ENCODE data around the gene ISL1.

Gene ISL1

GRCh38 chr5:51380603-51381207, 2.5 kb upstream of the ISL1 start:
- POLR2A ChIA-PET, result no interaction called here
- Histone ChIP-seq H3K27ac (ENCODE audit: insufficient read depth in 1 of 2, low read depth in 1 of 2, low read length in 2 of 2, poor library complexity in 1 of 2, severe bottlenecking in 2 of 2) (no peak overlapping the region), H3K9me3 (ENCODE audit: control extremely low read depth in 1 of 5, control insufficient read depth in 4 of 5, insufficient read depth in 2 of 5, low read depth in 1 of 5, low read length in 4 of 5) (peaks cover 0 to 8% (median 3%) of the 10 kb centered on the region in 5 experiments), H3K4me3 (ENCODE audit: control insufficient read depth in 1 of 7, extremely low read depth in 1 of 7, insufficient read depth in 4 of 7, low read depth in 2 of 7, low read length in 6 of 7) (no peak overlapping the region), H3K27me3 (replicated peaks in 2 of 5; ENCODE audit: control insufficient read depth in 4 of 5, insufficient read depth in 5 of 5, low read length in 4 of 5) (peaks cover 33 to 100% (median 77%) of the 10 kb centered on the region in 5 experiments), H3K4me1 (ENCODE audit: control extremely low read depth in 1 of 4, control insufficient read depth in 4 of 4, insufficient read depth in 4 of 4, low read length in 3 of 4) (peaks cover 0 to 17% (median 8%) of the 10 kb centered on the region in 4 experiments), H3K36me3 (ENCODE audit: control insufficient read depth in 4 of 4, insufficient read depth in 4 of 4, low read length in 3 of 4) (no peaks in the 10 kb centered on the region)
- CTCF ChIA-PET, result no interaction called here
- peak; percentile 20 to 38 (median 27) for DNase-seq
- WGBS (ENCODE audit: insufficient coverage), result 0% methylated on average over 3 of the region's 7 CpGs

- H3K4me1 ChIP-seq (ENCODE audit: control extremely low read depth in 1 of 4, control insufficient read depth in 4 of 4, insufficient read depth in 4 of 4, low read length in 3 of 4), result peaks cover 0 to 17% (median 8%) of the 10 kb centered on the region in 4 experiments
- peaks cover 36 to 100% (median 75%) of the 10 kb centered on the region in 5 experiments for H3K27me3 ChIP-seq (replicated peaks in 2 of 5; ENCODE audit: control insufficient read depth in 4 of 5, insufficient read depth in 5 of 5, low read length in 4 of 5)
- no peak overlapping the region for H3K27ac ChIP-seq (ENCODE audit: insufficient read depth in 1 of 2, low read depth in 1 of 2, low read length in 2 of 2, poor library complexity in 1 of 2, severe bottlenecking in 2 of 2)
- no peak overlapping the region for H3K4me3 ChIP-seq (ENCODE audit: control insufficient read depth in 1 of 7, extremely low read depth in 1 of 7, insufficient read depth in 4 of 7, low read depth in 2 of 7, low read length in 6 of 7)
- CTCF ChIA-PET, result no interaction called here
- H3K9me3 ChIP-seq (ENCODE audit: control extremely low read depth in 1 of 5, control insufficient read depth in 4 of 5, insufficient read depth in 2 of 5, low read depth in 1 of 5, low read length in 4 of 5), result peaks cover 0 to 6% (median 3%) of the 10 kb centered on the region in 5 experiments
- H3K36me3 ChIP-seq (ENCODE audit: control insufficient read depth in 4 of 4, insufficient read depth in 4 of 4, low read length in 3 of 4), result no peaks in the 10 kb centered on the region
- WGBS (ENCODE audit: insufficient coverage), result 6% methylated on average over 11 of the region's 19 CpGs
- DNase-seq, result no peak
- POLR2A ChIA-PET, result no interaction called here
Observed at GRCh38 chr5:51381761-51382474, 1.3 kb upstream of the ISL1 start.

GRCh38 chr5:51382521-51383130, 622 bp upstream of the ISL1 start:
- H3K4me3 ChIP-seq (ENCODE audit: control insufficient read depth in 1 of 7, extremely low read depth in 1 of 7, insufficient read depth in 4 of 7, low read depth in 2 of 7, low read length in 6 of 7), result peak overlapping the region; percentile 13 to 72 (median 46)
- POLR2A ChIA-PET, result no interaction called here

GRCh38 chr5:51384281-51384840, 1.1 kb downstream of the ISL1 start:
- H3K36me3 ChIP-seq (ENCODE audit: control insufficient read depth in 4 of 4, insufficient read depth in 4 of 4, low read length in 3 of 4), result no peaks in the 10 kb centered on the region
- no peak overlapping the region for H3K4me3 ChIP-seq (ENCODE audit: control insufficient read depth in 1 of 7, extremely low read depth in 1 of 7, insufficient read depth in 4 of 7, low read depth in 2 of 7, low read length in 6 of 7)
- WGBS (ENCODE audit: insufficient coverage), result 12% methylated on average over 4 of the region's 12 CpGs
- ChIA-PET CTCF (no interaction called here), POLR2A (no interaction called here)
- peaks cover 0 to 13% (median 8%) of the 10 kb centered on the region in 4 experiments for H3K4me1 ChIP-seq (ENCODE audit: control extremely low read depth in 1 of 4, control insufficient read depth in 4 of 4, insufficient read depth in 4 of 4, low read length in 3 of 4)
- peaks cover 0 to 7% (median 3%) of the 10 kb centered on the region in 5 experiments for H3K9me3 ChIP-seq (ENCODE audit: control extremely low read depth in 1 of 5, control insufficient read depth in 4 of 5, insufficient read depth in 2 of 5, low read depth in 1 of 5, low read length in 4 of 5)
- H3K27ac ChIP-seq (ENCODE audit: insufficient read depth in 1 of 2, low read depth in 1 of 2, low read length in 2 of 2, poor library complexity in 1 of 2, severe bottlenecking in 2 of 2), result no peak overlapping the region
- peaks cover 46 to 100% (median 79%) of the 10 kb centered on the region in 5 experiments for H3K27me3 ChIP-seq (replicated peaks in 2 of 5; ENCODE audit: control insufficient read depth in 4 of 5, insufficient read depth in 5 of 5, low read length in 4 of 5)
- DNase-seq, result no peak

More at GRCh38 chr5:51382521-51383130, 622 bp upstream of the ISL1 start:
- Histone ChIP-seq H3K9me3 (ENCODE audit: control extremely low read depth in 1 of 5, control insufficient read depth in 4 of 5, insufficient read depth in 2 of 5, low read depth in 1 of 5, low read length in 4 of 5) (peaks cover 0 to 7% (median 3%) of the 10 kb centered on the region in 5 experiments), H3K27ac (ENCODE audit: insufficient read depth in 1 of 2, low read depth in 1 of 2, low read length in 2 of 2, poor library complexity in 1 of 2, severe bottlenecking in 2 of 2) (no peak overlapping the region), H3K27me3 (replicated peaks in 2 of 5; ENCODE audit: control insufficient read depth in 4 of 5, insufficient read depth in 5 of 5, low read length in 4 of 5) (peaks cover 36 to 100% (median 78%) of the 10 kb centered on the region in 5 experiments), H3K36me3 (ENCODE audit: control insufficient read depth in 4 of 4, insufficient read depth in 4 of 4, low read length in 3 of 4) (no peaks in the 10 kb centered on the region), H3K4me1 (ENCODE audit: control extremely low read depth in 1 of 4, control insufficient read depth in 4 of 4, insufficient read depth in 4 of 4, low read length in 3 of 4) (peaks cover 0 to 17% (median 8%) of the 10 kb centered on the region in 4 experiments)
- WGBS (ENCODE audit: insufficient coverage), result 2% methylated on average over 38 of the region's 45 CpGs
- peak in 1 of 3 donors; percentile 24 for DNase-seq
- CTCF ChIA-PET, result no interaction called here

GRCh38 chr5:51385216-51385615, 2.0 kb downstream of the ISL1 start:
- H3K27ac ChIP-seq (ENCODE audit: insufficient read depth in 1 of 2, low read depth in 1 of 2, low read length in 2 of 2, poor library complexity in 1 of 2, severe bottlenecking in 2 of 2), result no peak overlapping the region
- POLR2A ChIA-PET, result no interaction called here

GRCh38 chr5:51386916-51387883, 4.0 kb downstream of the ISL1 start:
- WGBS (ENCODE audit: insufficient coverage), result 6% methylated on average over 37 of the region's 38 CpGs
- no peak for DNase-seq
- H3K4me3 ChIP-seq (ENCODE audit: control insufficient read depth in 1 of 7, extremely low read depth in 1 of 7, insufficient read depth in 4 of 7, low read depth in 2 of 7, low read length in 6 of 7), result no peak overlapping the region

More at GRCh38 chr5:51385216-51385615, 2.0 kb downstream of the ISL1 start:
- H3K27me3 ChIP-seq (replicated peaks in 2 of 5; ENCODE audit: control insufficient read depth in 4 of 5, insufficient read depth in 5 of 5, low read length in 4 of 5), result peaks cover 41 to 100% (median 74%) of the 10 kb centered on the region in 5 experiments
- no peaks in the 10 kb centered on the region for H3K36me3 ChIP-seq (ENCODE audit: control insufficient read depth in 4 of 4, insufficient read depth in 4 of 4, low read length in 3 of 4)
- CTCF ChIA-PET, result no interaction called here
- no CpG with 5 or more reads among the region's 5 CpGs for WGBS (ENCODE audit: insufficient coverage)
- peaks cover 0 to 7% (median 3%) of the 10 kb centered on the region in 5 experiments for H3K9me3 ChIP-seq (ENCODE audit: control extremely low read depth in 1 of 5, control insufficient read depth in 4 of 5, insufficient read depth in 2 of 5, low read depth in 1 of 5, low read length in 4 of 5)
- peaks cover 0 to 17% (median 8%) of the 10 kb centered on the region in 4 experiments for H3K4me1 ChIP-seq (ENCODE audit: control extremely low read depth in 1 of 4, control insufficient read depth in 4 of 4, insufficient read depth in 4 of 4, low read length in 3 of 4)
- no peak overlapping the region for H3K4me3 ChIP-seq (ENCODE audit: control insufficient read depth in 1 of 7, extremely low read depth in 1 of 7, insufficient read depth in 4 of 7, low read depth in 2 of 7, low read length in 6 of 7)
- no peak for DNase-seq

More at GRCh38 chr5:51386916-51387883, 4.0 kb downstream of the ISL1 start:
- Histone ChIP-seq H3K27ac (ENCODE audit: insufficient read depth in 1 of 2, low read depth in 1 of 2, low read length in 2 of 2, poor library complexity in 1 of 2, severe bottlenecking in 2 of 2) (no peak overlapping the region), H3K27me3 (replicated peaks in 2 of 5; ENCODE audit: control insufficient read depth in 4 of 5, insufficient read depth in 5 of 5, low read length in 4 of 5) (peaks cover 31 to 99% (median 66%) of the 10 kb centered on the region in 5 experiments), H3K36me3 (ENCODE audit: control insufficient read depth in 4 of 4, insufficient read depth in 4 of 4, low read length in 3 of 4) (no peaks in the 10 kb centered on the region), H3K4me1 (ENCODE audit: control extremely low read depth in 1 of 4, control insufficient read depth in 4 of 4, insufficient read depth in 4 of 4, low read length in 3 of 4) (peaks cover 0 to 17% (median 8%) of the 10 kb centered on the region in 4 experiments), H3K9me3 (ENCODE audit: control extremely low read depth in 1 of 5, control insufficient read depth in 4 of 5, insufficient read depth in 2 of 5, low read depth in 1 of 5, low read length in 4 of 5) (peaks cover 0 to 7% (median 4%) of the 10 kb centered on the region in 5 experiments)
- CTCF ChIA-PET, result interaction anchor here (1.3 kb wide), 1 partner anchor 9 kb away, joined by 4 read pairs; no protein-coding TSS in a partner anchor
- POLR2A ChIA-PET, result no interaction called here

Data from common myeloid progenitor, CD34-positive (primary cell).